NCI-H1092 (cell line): ENCODE data around the gene CHPF2.

ENCODE experiments used
- DNase-seq: peaks from one replicate; lab custom pipeline; 2025; lab: John Stamatoyannopoulos, UW

CHPF2 gene

GRCh38 chr7:151264615-151265014 lies 32.3 kb downstream of the CHPF2 start:
- DNase-seq, result no peak

- DNase-seq, result no peak
These were observed 33.2 kb downstream of the CHPF2 start for GRCh38 chr7:151265351-151265931.

GRCh38 chr7:151269511-151269910 lies 37.2 kb downstream of the CHPF2 start:
- no peak for DNase-seq

GRCh38 chr7:151271699-151272355 lies 39.5 kb downstream of the CHPF2 start:
- no peak for DNase-seq

GRCh38 chr7:151272405-151272804 lies 40.1 kb downstream of the CHPF2 start:
- DNase-seq, result no peak

GRCh38 chr7:151272877-151273276 lies 40.6 kb downstream of the CHPF2 start:
- no peak for DNase-seq

- DNase-seq, result no peak
These were observed 41.5 kb downstream of the CHPF2 start for GRCh38 chr7:151273651-151274390.

GRCh38 chr7:151274396-151274795 lies 42.1 kb downstream of the CHPF2 start:
- DNase-seq, result no peak

GRCh38 chr7:151274936-151275812 lies 42.9 kb downstream of the CHPF2 start:
- no peak for DNase-seq

- no peak for DNase-seq
These were observed 43.7 kb downstream of the CHPF2 start for GRCh38 chr7:151275813-151276577.

GRCh38 chr7:151276666-151277590 lies 44.6 kb downstream of the CHPF2 start:
- DNase-seq, result peak; percentile 49

- no peak for DNase-seq
These were observed 45.3 kb downstream of the CHPF2 start for GRCh38 chr7:151277631-151278030.

- DNase-seq, result no peak
These were observed 46.7 kb downstream of the CHPF2 start for GRCh38 chr7:151278949-151279348.

- DNase-seq, result no peak
These were observed 47.6 kb downstream of the CHPF2 start for GRCh38 chr7:151279868-151280267.

- DNase-seq, result no peak
These were observed 48.2 kb downstream of the CHPF2 start for GRCh38 chr7:151280388-151281019.

GRCh38 chr7:151281686-151282085 lies 49.4 kb downstream of the CHPF2 start:
- DNase-seq, result no peak

- no peak for DNase-seq
These were observed 49.8 kb downstream of the CHPF2 start for GRCh38 chr7:151282111-151282510.

GRCh38 chr7:151283302-151283701 lies 51.0 kb downstream of the CHPF2 start:
- no peak for DNase-seq

- no peak for DNase-seq
These were observed 53.9 kb downstream of the CHPF2 start for GRCh38 chr7:151286148-151286547.
